Tibial nerve (tissue), 3 donors: ENCODE measurements around the gene LEMD2.

ENCODE experiments used
- POLR2A ChIP-seq, 2 donors: fragments of 450-650 bp; IDR thresholded peaks; one replicate each; pipeline ENCODE4 v1.6.1; 2017; ENCODE audit warnings: antibody characterized with exemption in 2 of 2, mild to moderate bottlenecking in 2 of 2, moderate library complexity in 2 of 2
- TF ChIP-seq, protein P1 (sequence below), 5 experiments: fragments of 200-600 bp in 3 of 5; fragments of 450-650 bp in 2 of 5; sonication (generic) in 3 of 5; IDR thresholded peaks; one replicate each; pipeline ENCODE4 v1.5.1; 2016 to 2019; ENCODE audit warnings: antibody characterized with exemption in 5 of 5, mild to moderate bottlenecking in 3 of 5, moderate library complexity in 2 of 5

- TF ChIP-seq, protein P1, sequence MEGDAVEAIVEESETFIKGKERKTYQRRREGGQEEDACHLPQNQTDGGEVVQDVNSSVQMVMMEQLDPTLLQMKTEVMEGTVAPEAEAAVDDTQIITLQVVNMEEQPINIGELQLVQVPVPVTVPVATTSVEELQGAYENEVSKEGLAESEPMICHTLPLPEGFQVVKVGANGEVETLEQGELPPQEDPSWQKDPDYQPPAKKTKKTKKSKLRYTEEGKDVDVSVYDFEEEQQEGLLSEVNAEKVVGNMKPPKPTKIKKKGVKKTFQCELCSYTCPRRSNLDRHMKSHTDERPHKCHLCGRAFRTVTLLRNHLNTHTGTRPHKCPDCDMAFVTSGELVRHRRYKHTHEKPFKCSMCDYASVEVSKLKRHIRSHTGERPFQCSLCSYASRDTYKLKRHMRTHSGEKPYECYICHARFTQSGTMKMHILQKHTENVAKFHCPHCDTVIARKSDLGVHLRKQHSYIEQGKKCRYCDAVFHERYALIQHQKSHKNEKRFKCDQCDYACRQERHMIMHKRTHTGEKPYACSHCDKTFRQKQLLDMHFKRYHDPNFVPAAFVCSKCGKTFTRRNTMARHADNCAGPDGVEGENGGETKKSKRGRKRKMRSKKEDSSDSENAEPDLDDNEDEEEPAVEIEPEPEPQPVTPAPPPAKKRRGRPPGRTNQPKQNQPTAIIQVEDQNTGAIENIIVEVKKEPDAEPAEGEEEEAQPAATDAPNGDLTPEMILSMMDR (IDR thresholded peaks at IDR 0.05), result no peak
- no peak for TF ChIP-seq POLR2A (IDR thresholded peaks at IDR 0.05)
Measured at GRCh38 chr6:33761581-33761921, 27.4 kb downstream of the LEMD2 start.
